GM12864 (cell line): ENCODE measurements around the gene POC1B.

Experiments used
- DNase-seq: peaks from one replicate; pipeline ENCODE4 v3.0.0-alpha.2; 2011; ENCODE audit warnings: low read depth
- H3K4me3 ChIP-seq: 2 replicates; pipeline ENCODE4 v1.5.1; 2011; ENCODE audit warnings: mild to moderate bottlenecking, low read depth, low read length, control low read depth
- TF ChIP-seq, protein P1 (sequence below): IDR thresholded peaks from 2 replicates; pipeline ENCODE4 v1.5.1; 2011; ENCODE audit warnings: low read depth, mild to moderate bottlenecking, moderate library complexity, low read length, control low read depth, inconsistent platforms; ENCODE audit errors: missing control alignments

The POC1B gene

DNA sequence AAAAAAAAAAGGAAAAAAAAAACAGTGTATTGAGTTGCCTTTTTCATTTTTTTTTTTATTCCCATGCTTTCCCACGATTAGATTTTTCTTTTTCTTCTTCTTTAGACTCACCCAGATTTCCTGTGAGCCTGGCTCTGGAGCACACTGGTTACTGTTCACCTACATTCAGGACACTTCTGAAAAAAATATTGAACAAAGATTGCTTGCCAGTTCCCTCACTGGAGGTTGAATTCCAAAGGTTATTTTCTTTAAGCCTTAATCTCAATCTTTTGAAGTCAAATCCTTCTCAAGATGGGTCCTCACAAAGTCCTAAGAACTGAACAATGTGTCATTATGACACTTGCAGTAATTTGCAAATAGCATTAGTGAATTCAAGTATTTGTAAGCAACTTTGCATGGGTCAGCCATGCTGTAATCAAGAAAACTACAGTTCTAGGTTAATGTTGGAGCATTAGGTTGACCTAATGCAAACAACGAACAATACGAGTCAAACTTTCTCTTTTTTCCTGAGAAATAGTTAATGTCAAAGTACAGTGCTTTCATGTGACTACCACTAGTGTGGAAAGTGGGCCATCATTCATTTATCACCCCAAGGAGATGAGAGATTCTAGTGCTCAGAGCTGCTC lies 124.3 kb downstream of the POC1B start:
- TF ChIP-seq, protein P1, sequence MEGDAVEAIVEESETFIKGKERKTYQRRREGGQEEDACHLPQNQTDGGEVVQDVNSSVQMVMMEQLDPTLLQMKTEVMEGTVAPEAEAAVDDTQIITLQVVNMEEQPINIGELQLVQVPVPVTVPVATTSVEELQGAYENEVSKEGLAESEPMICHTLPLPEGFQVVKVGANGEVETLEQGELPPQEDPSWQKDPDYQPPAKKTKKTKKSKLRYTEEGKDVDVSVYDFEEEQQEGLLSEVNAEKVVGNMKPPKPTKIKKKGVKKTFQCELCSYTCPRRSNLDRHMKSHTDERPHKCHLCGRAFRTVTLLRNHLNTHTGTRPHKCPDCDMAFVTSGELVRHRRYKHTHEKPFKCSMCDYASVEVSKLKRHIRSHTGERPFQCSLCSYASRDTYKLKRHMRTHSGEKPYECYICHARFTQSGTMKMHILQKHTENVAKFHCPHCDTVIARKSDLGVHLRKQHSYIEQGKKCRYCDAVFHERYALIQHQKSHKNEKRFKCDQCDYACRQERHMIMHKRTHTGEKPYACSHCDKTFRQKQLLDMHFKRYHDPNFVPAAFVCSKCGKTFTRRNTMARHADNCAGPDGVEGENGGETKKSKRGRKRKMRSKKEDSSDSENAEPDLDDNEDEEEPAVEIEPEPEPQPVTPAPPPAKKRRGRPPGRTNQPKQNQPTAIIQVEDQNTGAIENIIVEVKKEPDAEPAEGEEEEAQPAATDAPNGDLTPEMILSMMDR: no peak
- no peak overlapping the region for H3K4me3 ChIP-seq
- no peak for DNase-seq

GRCh38 chr12:89400415-89400814 lies 125.4 kb downstream of the POC1B start:
- no peak overlapping the region for H3K4me3 ChIP-seq
- DNase-seq: no peak
- TF ChIP-seq, protein P1: no peak

GRCh38 chr12:89395712-89396111 lies 130.1 kb downstream of the POC1B start:
- DNase-seq: no peak
- TF ChIP-seq, protein P1: no peak
- no peak overlapping the region for H3K4me3 ChIP-seq

DNA sequence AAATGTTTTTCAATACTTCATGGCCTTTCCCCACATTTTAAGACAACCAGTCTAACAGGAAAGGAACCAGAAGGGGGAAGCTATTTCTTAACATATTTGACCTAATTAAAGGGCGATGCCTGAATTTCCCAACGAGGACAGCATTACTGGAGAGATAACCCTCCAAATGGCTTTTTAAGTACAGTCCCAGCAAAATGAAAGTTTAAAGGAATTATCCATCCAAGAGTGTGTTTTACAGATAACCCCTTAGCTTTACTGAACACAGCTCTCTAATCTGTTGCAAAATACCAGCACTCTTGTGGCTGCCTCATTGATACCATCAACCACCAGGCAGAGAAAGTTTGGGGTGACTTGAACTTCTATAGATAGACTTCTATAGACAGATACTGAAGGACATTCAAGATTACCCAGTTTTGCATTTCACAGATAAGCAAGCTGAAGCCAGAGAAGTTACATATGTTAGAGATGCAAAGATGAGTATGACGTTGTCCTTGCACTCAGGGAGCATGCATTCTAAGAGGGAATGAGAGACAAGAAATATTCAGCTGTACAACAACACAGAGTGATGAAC lies 132.2 kb downstream of the POC1B start:
- H3K4me3 ChIP-seq: no peak overlapping the region
- DNase-seq: no peak
- TF ChIP-seq, protein P1: no peak

- no peak for DNase-seq
- H3K4me3 ChIP-seq: no peak overlapping the region
- TF ChIP-seq, protein P1: no peak
These were observed 133.5 kb downstream of the POC1B start for GRCh38 chr12:89392391-89392790.

- no peak for DNase-seq
- no peak overlapping the region for H3K4me3 ChIP-seq
- TF ChIP-seq, protein P1: no peak
These were observed 134.0 kb downstream of the POC1B start for GRCh38 chr12:89391726-89392336.
